NCI-H345 treated with DMSO at 0.1 percent for 48 hours (cell line): Measurements from ENCODE around the gene EEFSEC.

Experiments
- DNase-seq: peaks from one replicate; lab custom pipeline; 2025; ENCODE audit not compliant: unreplicated experiment; lab: John Stamatoyannopoulos, UW

The EEFSEC gene

GRCh38 chr3:128329491-128330213 is 176.4 kb downstream of the EEFSEC start:
- no peak for DNase-seq

- no peak for DNase-seq
These were observed 177.0 kb downstream of the EEFSEC start for GRCh38 chr3:128330214-128330842.

GRCh38 chr3:128334086-128334645 is 180.9 kb downstream of the EEFSEC start:
- DNase-seq, result no peak

- no peak for DNase-seq
These were observed 181.5 kb downstream of the EEFSEC start for GRCh38 chr3:128334766-128335165.

GRCh38 chr3:128335621-128336296 is 182.5 kb downstream of the EEFSEC start:
- DNase-seq, result no peak

GRCh38 chr3:128336337-128337156 is 183.3 kb downstream of the EEFSEC start:
- no peak for DNase-seq

- no peak for DNase-seq
These were observed 184.0 kb downstream of the EEFSEC start for GRCh38 chr3:128337305-128337704.

- no peak for DNase-seq
These were observed 185.5 kb downstream of the EEFSEC start for GRCh38 chr3:128338536-128339330.

- no peak for DNase-seq
These were observed 186.3 kb downstream of the EEFSEC start for GRCh38 chr3:128339491-128340012.

GRCh38 chr3:128340198-128340903 is 187.1 kb downstream of the EEFSEC start:
- DNase-seq, result no peak

- no peak for DNase-seq
These were observed 187.7 kb downstream of the EEFSEC start for GRCh38 chr3:128340904-128341555.

GRCh38 chr3:128341659-128342395 is 188.5 kb downstream of the EEFSEC start:
- DNase-seq, result no peak

GRCh38 chr3:128342701-128343180 is 189.5 kb downstream of the EEFSEC start:
- DNase-seq, result no peak

- no peak for DNase-seq
These were observed 190.2 kb downstream of the EEFSEC start for GRCh38 chr3:128343287-128344051.

GRCh38 chr3:128344052-128344735 is 190.9 kb downstream of the EEFSEC start:
- no peak for DNase-seq

GRCh38 chr3:128345196-128345595 is 191.9 kb downstream of the EEFSEC start:
- no peak for DNase-seq

GRCh38 chr3:128346562-128346961 is 193.3 kb downstream of the EEFSEC start:
- no peak for DNase-seq
